RKO (cell line): ENCODE data around the gene F2RL2.
A peak's percentile ranks its signal among the peaks of the same experiment; 100 is the strongest.

Experiments used
- DNase-seq: peaks from one replicate; pipeline ENCODE4 v3.0.0-alpha.2; 2016; ENCODE audit warnings: low spot score

F2RL2 gene

GRCh38 chr5:76583163-76584047 is 39.8 kb downstream of the F2RL2 start:
- DNase-seq: peak; percentile 30

- DNase-seq: no peak
Measured at GRCh38 chr5:76582230-76583162, 40.7 kb downstream of the F2RL2 start.

GRCh38 chr5:76580981-76581380 is 42.2 kb downstream of the F2RL2 start:
- no peak for DNase-seq

GRCh38 chr5:76579166-76579937 is 43.9 kb downstream of the F2RL2 start:
- no peak for DNase-seq

- no peak for DNase-seq
Measured at GRCh38 chr5:76576996-76577395, 46.2 kb downstream of the F2RL2 start.

- DNase-seq: no peak
Measured at GRCh38 chr5:76576450-76576849, 46.8 kb downstream of the F2RL2 start.

- DNase-seq: no peak
Measured at GRCh38 chr5:76571559-76571958, 51.6 kb downstream of the F2RL2 start.

GRCh38 chr5:76570153-76570552 is 53.0 kb downstream of the F2RL2 start:
- no peak for DNase-seq
